GM23338 (cell line): ENCODE data around the gene MEF2D. TPM values are rescaled to one million over a fixed set of nuclear protein-coding genes. Genes with fewer than 3 reads are reported as not detected.

ENCODE experiments used
- ATAC-seq: fragments of 200-7000 bp; cut with Tn5 transposase; 3 replicates; pipeline ENCODE4 v1.9.1; 2020
- DNase-seq: peaks from one replicate; pipeline ENCODE4 v3.0.0-alpha.2; 2015; ENCODE audit warnings: low spot score
- H2AFZ ChIP-seq: fragments of 200-600 bp; sonication (generic); 2 replicates; pipeline ENCODE4 v1.8.0; 2016; ENCODE audit warnings: antibody characterized with exemption, mild to moderate bottlenecking, moderate library complexity
- H3F3A ChIP-seq: fragments of 200-600 bp; sonication (generic); replicated peaks from 2 replicates; pipeline ENCODE4 v1.8.0; 2017; ENCODE audit warnings: antibody characterized with exemption, mixed run types, low read depth
- H3K27ac ChIP-seq: fragments of 200-600 bp; sonication (generic); 2 replicates; pipeline ENCODE4 v1.6.1; 2016; ENCODE audit warnings: low read depth
- H3K27me3 ChIP-seq: fragments of 200-600 bp; sonication (generic); 2 replicates; pipeline ENCODE4 v1.8.0; 2016; ENCODE audit warnings: mild to moderate bottlenecking, mixed run types, moderate library complexity; ENCODE audit not compliant: insufficient read depth
- H3K36me3 ChIP-seq: fragments of 200-600 bp; sonication (generic); 2 replicates; pipeline ENCODE4 v1.8.0; 2016; ENCODE audit warnings: mild to moderate bottlenecking; ENCODE audit not compliant: insufficient read depth
- H3K4me1 ChIP-seq: fragments of 200-600 bp; sonication (generic); 2 replicates; pipeline ENCODE4 v1.8.0; 2016; ENCODE audit warnings: mild to moderate bottlenecking, moderate library complexity; ENCODE audit not compliant: insufficient read depth
- H3K4me2 ChIP-seq: fragments of 200-600 bp; sonication (generic); 2 replicates; pipeline ENCODE4 v1.7.1; 2017; ENCODE audit warnings: mixed run types
- H3K4me3 ChIP-seq: fragments of 200-600 bp; sonication (generic); 2 replicates; pipeline ENCODE4 v1.6.1; 2016; ENCODE audit warnings: mixed run types
- H3K79me2 ChIP-seq: fragments of 200-600 bp; sonication (generic); replicated peaks from 2 replicates; pipeline ENCODE4 v1.8.0; 2017; ENCODE audit warnings: mild to moderate bottlenecking; ENCODE audit not compliant: insufficient read depth
- H3K9me2 ChIP-seq: fragments of 200-600 bp; sonication (generic); 2 replicates; pipeline ENCODE4 v1.8.0; 2017; ENCODE audit not compliant: insufficient read depth
- H4K20me1 ChIP-seq: fragments of 200-600 bp; sonication (generic); replicated peaks from 2 replicates; pipeline ENCODE4 v1.8.0; 2017; ENCODE audit warnings: mild to moderate bottlenecking; ENCODE audit not compliant: insufficient read depth
- H3K27ac Mint-ChIP-seq: 2 replicates; pipeline ENCODE4 v1.8.0; 2020; ENCODE audit warnings: inconsistent platforms, mild to moderate bottlenecking, moderate library complexity, mixed read lengths
- H3K27me3 Mint-ChIP-seq: 3 replicates; pipeline ENCODE4 v1.8.0; 2022; ENCODE audit warnings: low read depth, mild to moderate bottlenecking, moderate library complexity, mixed read lengths, inconsistent platforms; ENCODE audit not compliant: insufficient read depth, poor library complexity
- H3K36me3 Mint-ChIP-seq: 3 replicates; pipeline ENCODE4 v1.8.0; 2021; ENCODE audit warnings: low read depth, mild to moderate bottlenecking, inconsistent platforms, moderate library complexity, mixed read lengths
- H3K4me1 Mint-ChIP-seq: 3 replicates; pipeline ENCODE4 v1.8.0; 2020; ENCODE audit warnings: mild to moderate bottlenecking, inconsistent platforms, mixed read lengths
- H3K4me3 Mint-ChIP-seq: 3 replicates; pipeline ENCODE4 v1.8.0; 2021; ENCODE audit warnings: moderate library complexity, mild to moderate bottlenecking, inconsistent platforms, mixed read lengths
- H3K9me3 Mint-ChIP-seq: 3 replicates; pipeline ENCODE4 v1.8.0; 2020; ENCODE audit warnings: moderate library complexity, mild to moderate bottlenecking, inconsistent platforms, mixed read lengths
- CREB1 ChIP-seq: fragments of 250-450 bp; sonication (Bioruptor Pico); IDR thresholded peaks from 2 replicates; pipeline ENCODE4 v1.5.0; 2020; ENCODE audit warnings: low read depth, mild to moderate bottlenecking, moderate library complexity
- CTCF ChIP-seq, 2 experiments: fragments of 200-600 bp in 1 of 2; sonication (generic) in 1 of 2; conservative IDR thresholded peaks; 2 replicates each; pipeline versions ENCODE4 v1.5.1 to v1.6.1; 2016 to 2017; ENCODE audit warnings: antibody characterized with exemption in 2 of 2, low read depth in 2 of 2, mild to moderate bottlenecking in 2 of 2, moderate library complexity in 1 of 2
- EZH2phosphoT487 ChIP-seq: fragments of 200-600 bp; sonication (generic); IDR thresholded peaks from one replicate; pipeline ENCODE4 v1.8.1; 2018; ENCODE audit warnings: antibody characterized with exemption; ENCODE audit not compliant: unreplicated experiment
- NANOG ChIP-seq: IDR thresholded peaks from 2 replicates; pipeline ENCODE4 v1.6.1; 2016; ENCODE audit warnings: antibody characterized with exemption, borderline replicate concordance
- REST ChIP-seq: IDR thresholded peaks from one replicate; pipeline ENCODE4 v1.6.1; 2018; ENCODE audit warnings: antibody characterized with exemption; ENCODE audit not compliant: unreplicated experiment
- STAT1 ChIP-seq: IDR thresholded peaks from one replicate; pipeline ENCODE4 v1.6.1; 2016; ENCODE audit warnings: antibody characterized with exemption; ENCODE audit not compliant: unreplicated experiment
- ZNF114 ChIP-seq: fragments of 250-450 bp; sonication (Bioruptor Pico); IDR thresholded peaks from 2 replicates; pipeline ENCODE4 v1.5.0; 2020; ENCODE audit warnings: mild to moderate bottlenecking, moderate library complexity
- ZNF331 ChIP-seq: fragments of 250-450 bp; sonication (Bioruptor Pico); IDR thresholded peaks from 2 replicates; pipeline ENCODE4 v1.5.0; 2020; ENCODE audit warnings: low read depth, mild to moderate bottlenecking, moderate library complexity
- ZNF462 ChIP-seq: fragments of 250-450 bp; sonication (Bioruptor Pico); IDR thresholded peaks from 2 replicates; pipeline ENCODE4 v1.5.0; 2020; ENCODE audit warnings: mild to moderate bottlenecking, moderate library complexity
- polyA plus RNA-seq: library from polyadenylated mRNA; unstranded; fragments of >200 nt; fragmentation: Nextera tagmentation; extraction: Ambion mirVana; gene quantifications from 2 replicates; pipeline ENCODE4 v1.2.1, GENCODE V29; 2016
- total RNA-seq: library from RNA; depleted of rRNA; stranded (reverse); fragments of >200 nt; shearing (Covaris generic); gene quantifications from 2 replicates; pipeline ENCODE4 v1.2.3, GENCODE V29; 2014

MEF2D gene
- total and polyA plus RNA-seq, 2 experiments from 2014 or later, result 10.6 to 15.5 TPM

- peak; percentile 25 for ATAC-seq
- peaks cover 9% of the 10 kb centered on the region; the same call in 1 of the 2 replicates for H4K20me1 ChIP-seq
- H2AFZ ChIP-seq, result peak overlapping the region; percentile 86
- DNase-seq, result peak; percentile 77
- no peak overlapping the region for H3K27ac ChIP-seq
- H3K27ac Mint-ChIP-seq, result no peak overlapping the region
- peaks cover 36% of the 10 kb centered on the region for H3K4me1 Mint-ChIP-seq
- H3K4me1 ChIP-seq, result peaks cover 36% of the 10 kb centered on the region
- H3F3A ChIP-seq, result peaks cover 30% of the 10 kb centered on the region
- peak overlapping the region; percentile 74 for H3K4me3 Mint-ChIP-seq
- no peaks in the 10 kb centered on the region for H3K9me2 ChIP-seq
- H3K36me3 Mint-ChIP-seq, result no peaks in the 10 kb centered on the region
- H3K36me3 ChIP-seq, result no peaks in the 10 kb centered on the region
- peaks cover 64% of the 10 kb centered on the region for H3K27me3 Mint-ChIP-seq
- H3K4me3 ChIP-seq, result peak overlapping the region; percentile 66
- no peaks in the 10 kb centered on the region for H3K9me3 Mint-ChIP-seq
- H3K79me2 ChIP-seq, result no peaks in the 10 kb centered on the region
- peak overlapping the region; percentile 90 for H3K4me2 ChIP-seq
- peaks cover 90% of the 10 kb centered on the region for H3K27me3 ChIP-seq
- TF ChIP-seq ZNF114, result no peak
- peak; percentile 68 to 75 for TF ChIP-seq CTCF (conservative IDR thresholded peaks at IDR 0.05; ENCODE audit: low read depth in 2 of 2)
- TF ChIP-seq CREB1 (CRISPR knock-in tag), result peak; percentile 63
These were observed 80.7 kb downstream of the MEF2D start for GRCh38 chr1:156419854-156420204.

GRCh38 chr1:156418416-156419070 is 82.0 kb downstream of the MEF2D start:
- Mint-ChIP-seq H3K27me3 (peaks cover 59% of the 10 kb centered on the region), H3K4me3 (no peak overlapping the region; the same call in 2 of the 3 replicates), H3K27ac (no peak overlapping the region), H3K4me1 (peaks cover 40% of the 10 kb centered on the region), H3K36me3 (no peaks in the 10 kb centered on the region), H3K9me3 (no peaks in the 10 kb centered on the region)
- H2AFZ ChIP-seq, result no peak overlapping the region
- DNase-seq, result no peak
- H3K79me2 ChIP-seq, result no peaks in the 10 kb centered on the region
- peaks cover 37% of the 10 kb centered on the region for H3K4me1 ChIP-seq
- H3K27me3 ChIP-seq, result peaks cover 81% of the 10 kb centered on the region
- H3K27ac ChIP-seq, result no peak overlapping the region
- ATAC-seq, result no peak
- peaks cover 9% of the 10 kb centered on the region; the same call in 1 of the 2 replicates for H4K20me1 ChIP-seq
- H3F3A ChIP-seq, result peaks cover 32% of the 10 kb centered on the region
- H3K36me3 ChIP-seq, result no peaks in the 10 kb centered on the region; the same call in 1 of the 2 replicates
- no peak overlapping the region for H3K4me3 ChIP-seq
- H3K9me2 ChIP-seq, result no peaks in the 10 kb centered on the region
- peak overlapping the region; percentile 90; the same call in 1 of the 2 replicates for H3K4me2 ChIP-seq
- no peak for TF ChIP-seq ZNF462 (CRISPR knock-in tag)
- no peak for TF ChIP-seq NANOG
- TF ChIP-seq EZH2phosphoT487, result no peak
- no peak for TF ChIP-seq STAT1
- TF ChIP-seq REST, result no peak
- TF ChIP-seq ZNF331 (CRISPR knock-in tag), result no peak
- no peak for TF ChIP-seq CREB1 (CRISPR knock-in tag)
